ENCODE results near the gene ADARB2.

ADARB2 gene

GRCh38 chr10:1300218-1300617 is 437.1 kb downstream of the ADARB2 start:
- no peak for DNase-seq (ENCODE audit: low read depth in 2 of 3, low spot score in 2 of 3)

GRCh38 chr10:1299041-1299726 is 438.1 kb downstream of the ADARB2 start:
- DNase-seq (ENCODE audit: low read depth in 2 of 3, low spot score in 2 of 3) = no peak

GRCh38 chr10:1297566-1298301 is 439.6 kb downstream of the ADARB2 start:
- no peak for DNase-seq (ENCODE audit: low read depth in 2 of 3, low spot score in 2 of 3)

GRCh38 chr10:1295756-1296480 is 441.4 kb downstream of the ADARB2 start:
- no peak for DNase-seq (ENCODE audit: low read depth in 2 of 3, low spot score in 2 of 3)

- DNase-seq (ENCODE audit: low read depth in 2 of 3, low spot score in 2 of 3) = no peak
Measured at GRCh38 chr10:1294748-1295147, 442.6 kb downstream of the ADARB2 start.

GRCh38 chr10:1293636-1294435 is 443.5 kb downstream of the ADARB2 start:
- no peak for DNase-seq (ENCODE audit: low read depth in 2 of 3, low spot score in 2 of 3)

GRCh38 chr10:1293157-1293556 is 444.2 kb downstream of the ADARB2 start:
- DNase-seq (ENCODE audit: low read depth in 2 of 3, low spot score in 2 of 3) = no peak

GRCh38 chr10:1292611-1293031 is 444.7 kb downstream of the ADARB2 start:
- no peak for DNase-seq (ENCODE audit: low read depth in 2 of 3, low spot score in 2 of 3)

- DNase-seq (ENCODE audit: low read depth in 2 of 3, low spot score in 2 of 3) = no peak
Measured at GRCh38 chr10:1291178-1292090, 445.9 kb downstream of the ADARB2 start.

- DNase-seq (ENCODE audit: low read depth in 2 of 3, low spot score in 2 of 3) = no peak
Measured at GRCh38 chr10:1290071-1290471, 447.3 kb downstream of the ADARB2 start.

- DNase-seq (ENCODE audit: low read depth in 2 of 3, low spot score in 2 of 3) = no peak
Measured at GRCh38 chr10:1289591-1289990, 447.7 kb downstream of the ADARB2 start.

GRCh38 chr10:1287971-1288401 is 449.3 kb downstream of the ADARB2 start:
- DNase-seq (ENCODE audit: low read depth in 2 of 3, low spot score in 2 of 3) = no peak

- no peak for DNase-seq (ENCODE audit: low read depth in 2 of 3, low spot score in 2 of 3)
Measured at GRCh38 chr10:1287487-1287886, 449.8 kb downstream of the ADARB2 start.

GRCh38 chr10:1284076-1284475 is 453.2 kb downstream of the ADARB2 start:
- no peak for DNase-seq (ENCODE audit: low read depth in 2 of 3, low spot score in 2 of 3)

- DNase-seq (ENCODE audit: low read depth in 2 of 3, low spot score in 2 of 3) = no peak
Measured at GRCh38 chr10:1281405-1281782, 455.9 kb downstream of the ADARB2 start.

- no peak for DNase-seq (ENCODE audit: low read depth in 2 of 3, low spot score in 2 of 3)
Measured at GRCh38 chr10:1280466-1281404, 456.6 kb downstream of the ADARB2 start.

GRCh38 chr10:1278306-1278705 is 459.0 kb downstream of the ADARB2 start:
- no peak for DNase-seq (ENCODE audit: low read depth in 2 of 3, low spot score in 2 of 3)

GRCh38 chr10:1274701-1275544 is 462.4 kb downstream of the ADARB2 start:
- DNase-seq (ENCODE audit: low read depth in 2 of 3, low spot score in 2 of 3) = no peak
